ENCODE measurements around the gene WDR20.

- TF ChIP-seq CTCF (IDR thresholded peaks at IDR 0.05), result no peak
- no peak for TF ChIP-seq POLR2A (IDR thresholded peaks at IDR 0.05)
Observed at GRCh38 chr14:102238766-102239165, 99.1 kb downstream of the WDR20 start.
